ENCODE results near the gene FA2H.

- TF ChIP-seq CTCF (IDR thresholded peaks at IDR 0.05; ENCODE audit: low read depth, low read length) (no peak), EZH2phosphoT487 (IDR thresholded peaks at IDR 0.05; ENCODE audit: low read depth) (no peak)
These were observed 635 bp upstream of the FA2H start for GRCh38 chr16:74775255-74775654.
